Skeletal muscle tissue (tissue), 4 donors: ENCODE data around the gene IGF2BP3. TPM values are rescaled to one million over a fixed set of nuclear protein-coding genes. Genes with fewer than 3 reads are reported as not detected.
"Not testable (repeated sequence)": the region's sequence is repeated elsewhere in the genome, so short reads cannot be mapped to it uniquely, and the experiment has no call there.

ENCODE experiments used
- H3K27ac ChIP-seq: one replicate; pipeline ENCODE4 v1.7.0; 2013; ENCODE audit warnings: mild to moderate bottlenecking, low read depth, low read length, inconsistent platforms
- H3K27me3 ChIP-seq, 3 donors: one replicate each; pipeline ENCODE4 v1.7.0; 2013; ENCODE audit warnings: low read length in 3 of 3; ENCODE audit not compliant: control insufficient read depth in 3 of 3, insufficient read depth in 3 of 3
- H3K36me3 ChIP-seq, 3 donors: one replicate each; pipeline ENCODE4 v1.7.0; 2013; ENCODE audit warnings: low read length in 3 of 3; ENCODE audit not compliant: control insufficient read depth in 3 of 3, insufficient read depth in 3 of 3
- H3K4me1 ChIP-seq, 3 donors: one replicate each; pipeline ENCODE4 v1.7.0; 2013; ENCODE audit warnings: low read length in 3 of 3, mild to moderate bottlenecking in 3 of 3; ENCODE audit not compliant: control insufficient read depth in 3 of 3, insufficient read depth in 3 of 3
- H3K4me3 ChIP-seq, 3 donors: one replicate each; pipeline ENCODE4 v1.7.0; 2013; ENCODE audit warnings: low read length in 3 of 3
- H3K9ac ChIP-seq, 3 donors: one replicate each; pipeline ENCODE4 v1.7.0; 2013; ENCODE audit warnings: low read length in 3 of 3, mild to moderate bottlenecking in 3 of 3, moderate library complexity in 2 of 3, low read depth in 1 of 3
- H3K9me3 ChIP-seq, 3 donors: one replicate each; pipeline ENCODE4 v1.7.0; 2013; ENCODE audit warnings: low read length in 3 of 3; ENCODE audit not compliant: control insufficient read depth in 3 of 3
- total RNA-seq: library from RNA; depleted of rRNA; stranded (reverse); fragments of >200 nt; gene quantifications from one replicate; pipeline ENCODE4 v1.2.3, GENCODE V29; 2014
- donor health status: Osteomylitis.

IGF2BP3 gene
- total RNA-seq, 1 donor from 2014 or later = 59.0 TPM

DNA sequence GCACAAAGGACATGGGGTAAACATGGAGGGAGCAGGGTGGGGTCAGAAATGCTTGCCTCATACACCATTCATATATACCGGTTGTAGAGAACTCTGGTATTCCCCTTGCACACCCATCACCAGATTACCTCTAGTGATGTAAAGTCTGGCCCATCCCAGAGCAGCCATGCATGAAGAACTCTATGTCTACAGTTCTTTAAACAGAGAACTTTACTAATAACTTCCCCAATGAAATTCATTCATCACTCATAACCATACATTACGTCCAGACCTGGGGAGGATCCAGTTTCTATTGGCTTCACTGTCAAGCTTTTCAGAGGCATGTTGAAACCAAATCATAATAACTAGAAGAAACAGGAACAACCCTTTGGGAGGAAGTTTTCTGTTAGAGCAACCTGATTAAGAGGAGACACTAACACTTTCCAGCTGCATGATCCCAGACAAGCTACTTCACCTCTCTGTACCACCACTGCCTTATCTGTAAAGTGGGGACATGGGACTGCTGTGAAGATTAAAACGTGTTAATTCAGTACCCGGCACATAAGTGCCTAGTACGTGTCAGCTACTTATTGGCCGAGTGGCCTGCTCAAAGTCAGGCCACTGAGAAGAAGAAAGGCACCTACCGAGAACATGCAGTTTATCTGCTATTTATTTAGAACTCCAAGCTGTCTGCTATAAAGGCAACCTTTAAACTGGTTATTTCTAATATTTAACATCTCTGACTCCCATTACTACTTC lies 59.7 kb downstream of the IGF2BP3 start:
- Histone ChIP-seq H3K9me3 (no peaks in the 10 kb centered on the region), H3K9ac (no peak overlapping the region), H3K4me3 (no peak overlapping the region), H3K36me3 (no peaks in the 10 kb centered on the region), H3K27ac (no peak overlapping the region), H3K27me3 (no peaks in the 10 kb centered on the region), H3K4me1 (no peaks in the 10 kb centered on the region)

DNA sequence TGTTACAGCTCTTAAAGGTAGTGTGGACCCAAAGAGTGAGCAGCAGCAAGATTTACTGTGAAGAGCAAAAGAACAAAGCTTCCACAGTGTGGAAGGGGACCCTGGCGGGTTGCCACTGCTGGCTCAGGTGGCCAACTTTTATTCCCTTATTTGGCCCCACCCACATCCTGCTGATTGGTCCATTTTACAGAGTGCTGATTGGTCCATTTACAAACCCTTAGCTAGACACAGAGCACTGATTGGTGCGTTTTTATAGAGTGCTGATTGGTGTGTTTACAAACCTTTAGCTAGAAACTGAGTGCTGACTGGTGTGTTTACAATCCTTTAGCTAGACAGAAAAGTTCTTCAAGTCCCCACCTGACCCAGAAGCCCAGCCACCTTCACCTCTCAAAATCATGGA lies 63.7 kb downstream of the IGF2BP3 start:
- H3K4me3 ChIP-seq, H3K4me1 ChIP-seq, H3K9ac ChIP-seq, H3K27me3 ChIP-seq, H3K9me3 ChIP-seq, H3K27ac ChIP-seq, H3K36me3 ChIP-seq: not testable (repeated sequence)

DNA sequence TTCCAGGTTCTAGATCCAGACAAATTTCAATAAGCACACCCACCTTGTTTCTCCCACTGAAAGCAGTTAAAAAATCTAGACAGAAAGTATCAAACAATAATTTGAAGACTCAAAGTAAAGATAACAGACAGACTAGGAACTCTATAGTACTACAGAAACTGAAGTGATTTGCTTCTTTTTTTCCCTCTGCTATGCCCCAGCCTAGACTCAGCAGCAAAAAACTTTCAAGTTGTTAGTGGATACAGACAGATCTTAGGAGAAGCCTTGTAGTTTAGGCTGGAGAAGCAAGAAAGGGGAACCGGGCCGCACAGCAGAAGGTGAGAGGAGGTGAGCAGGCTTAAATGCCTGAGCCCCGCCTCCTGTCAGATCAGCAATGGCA lies 65.1 kb downstream of the IGF2BP3 start:
- Histone ChIP-seq H3K4me1 (no peaks in the 10 kb centered on the region), H3K4me3 (no peak overlapping the region), H3K9ac (no peak overlapping the region), H3K9me3 (no peaks in the 10 kb centered on the region), H3K27ac (no peak overlapping the region), H3K36me3 (no peaks in the 10 kb centered on the region), H3K27me3 (peaks cover 0 to 2% (median 0%) of the 10 kb centered on the region in 3 donors)

DNA sequence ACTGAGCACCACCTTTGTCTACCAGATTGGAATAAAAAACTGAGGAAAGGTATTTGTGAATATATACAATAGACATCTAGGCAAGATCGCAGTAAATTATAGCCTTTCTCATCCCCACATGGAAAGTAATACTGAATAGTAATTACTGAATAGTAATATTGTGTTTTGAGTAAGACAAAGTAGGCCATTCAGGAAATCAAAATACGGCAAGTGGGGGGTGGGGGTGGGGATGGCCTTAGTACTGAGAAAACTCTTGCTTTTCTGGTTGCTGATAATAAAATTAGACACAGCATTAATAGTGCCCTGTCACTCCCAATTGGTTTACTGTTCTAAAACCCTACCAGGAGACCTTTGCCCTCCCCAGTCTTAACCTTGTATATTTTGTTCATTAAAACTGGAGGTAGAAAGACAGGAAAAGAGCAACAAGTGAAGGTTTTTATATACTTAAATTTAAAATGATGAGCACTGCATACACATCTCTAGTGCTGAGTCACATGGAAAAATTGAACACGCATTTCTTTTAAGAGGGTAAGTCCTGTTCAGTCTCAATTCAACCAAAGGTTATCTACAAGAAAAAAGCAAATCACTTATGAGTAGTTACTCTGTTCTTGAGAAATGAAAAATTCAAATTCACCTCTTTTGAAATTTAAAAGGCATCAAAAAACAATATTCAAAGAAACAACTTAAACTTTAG lies 65.6 kb downstream of the IGF2BP3 start:
- Histone ChIP-seq H3K27me3 (peaks cover 0 to 2% (median 0%) of the 10 kb centered on the region in 3 donors), H3K27ac (no peak overlapping the region), H3K9me3 (no peaks in the 10 kb centered on the region), H3K4me3 (no peak overlapping the region), H3K9ac (no peak overlapping the region), H3K4me1 (no peaks in the 10 kb centered on the region), H3K36me3 (no peaks in the 10 kb centered on the region)

DNA sequence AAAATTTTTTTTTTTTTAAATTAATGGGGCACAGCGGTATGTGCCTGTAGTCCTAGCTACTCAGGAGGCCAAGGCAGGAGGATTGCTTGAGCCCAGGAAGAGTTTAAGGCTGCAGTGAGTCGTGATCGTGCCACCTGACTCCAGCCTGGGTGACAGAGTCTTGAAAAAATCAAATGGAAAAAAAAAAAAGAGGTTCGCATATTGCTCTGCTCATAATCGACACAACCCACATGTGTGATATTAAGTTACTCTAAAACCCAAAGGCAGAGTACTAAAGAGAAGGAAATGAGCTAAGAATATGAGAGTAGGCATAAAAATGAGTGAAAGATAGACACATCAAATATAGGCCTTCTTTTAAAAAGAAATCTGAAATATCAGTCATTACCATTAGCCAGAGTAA lies 66.3 kb downstream of the IGF2BP3 start:
- Histone ChIP-seq H3K36me3 (no peaks in the 10 kb centered on the region), H3K4me3 (no peak overlapping the region), H3K9me3 (no peaks in the 10 kb centered on the region), H3K27ac (no peak overlapping the region), H3K27me3 (peaks cover 0 to 2% (median 0%) of the 10 kb centered on the region in 3 donors), H3K9ac (no peak overlapping the region), H3K4me1 (no peaks in the 10 kb centered on the region)

DNA sequence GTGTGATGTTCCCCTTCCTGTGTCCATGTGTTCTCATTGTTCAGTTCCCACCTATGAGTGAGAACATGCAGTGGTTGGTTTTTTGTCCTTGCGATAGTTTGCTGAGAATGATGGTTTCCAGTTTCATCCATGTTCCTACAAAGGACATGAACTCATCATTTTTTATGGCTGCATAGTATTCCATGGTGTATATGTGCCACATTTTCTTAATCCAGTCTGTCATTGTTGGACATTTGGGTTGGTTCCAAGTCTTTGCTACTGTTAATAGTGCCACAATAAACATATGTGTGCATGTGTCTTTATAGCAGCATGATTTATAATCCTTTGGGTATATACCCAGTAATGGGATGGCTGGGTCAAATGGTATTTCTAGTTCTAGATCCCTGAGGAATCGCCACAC lies 72.2 kb downstream of the IGF2BP3 start:
- not testable (repeated sequence) for H3K9me3 ChIP-seq, H3K4me3 ChIP-seq, H3K27me3 ChIP-seq, H3K9ac ChIP-seq, H3K27ac ChIP-seq, H3K36me3 ChIP-seq, H3K4me1 ChIP-seq

DNA sequence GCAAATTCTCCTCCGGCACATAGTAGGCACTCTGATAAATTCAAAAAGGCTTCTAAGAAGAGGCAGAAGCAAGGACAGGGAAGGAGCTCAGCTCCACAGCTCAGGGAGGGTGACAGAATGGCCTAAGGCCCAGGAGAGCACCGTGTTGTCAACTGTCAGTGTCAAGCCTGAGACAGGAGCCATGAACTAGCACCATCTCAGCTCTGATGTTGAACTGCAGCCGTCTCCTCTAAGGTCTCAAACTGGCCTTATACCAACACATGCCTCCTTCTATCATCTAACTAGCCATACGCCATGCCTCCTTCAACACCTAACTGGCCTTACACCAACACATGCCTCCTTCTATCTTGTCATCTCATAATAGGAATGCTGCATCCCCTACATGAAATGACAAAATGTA lies 73.0 kb downstream of the IGF2BP3 start:
- H3K27ac ChIP-seq = no peak overlapping the region
- H3K36me3 ChIP-seq = no peaks in the 10 kb centered on the region
- H3K9me3 ChIP-seq = no peaks in the 10 kb centered on the region
- no peaks in the 10 kb centered on the region for H3K4me1 ChIP-seq
- H3K9ac ChIP-seq = no peak overlapping the region
- H3K4me3 ChIP-seq = no peak overlapping the region
- peaks cover 0 to 2% (median 0%) of the 10 kb centered on the region in 3 donors for H3K27me3 ChIP-seq

DNA sequence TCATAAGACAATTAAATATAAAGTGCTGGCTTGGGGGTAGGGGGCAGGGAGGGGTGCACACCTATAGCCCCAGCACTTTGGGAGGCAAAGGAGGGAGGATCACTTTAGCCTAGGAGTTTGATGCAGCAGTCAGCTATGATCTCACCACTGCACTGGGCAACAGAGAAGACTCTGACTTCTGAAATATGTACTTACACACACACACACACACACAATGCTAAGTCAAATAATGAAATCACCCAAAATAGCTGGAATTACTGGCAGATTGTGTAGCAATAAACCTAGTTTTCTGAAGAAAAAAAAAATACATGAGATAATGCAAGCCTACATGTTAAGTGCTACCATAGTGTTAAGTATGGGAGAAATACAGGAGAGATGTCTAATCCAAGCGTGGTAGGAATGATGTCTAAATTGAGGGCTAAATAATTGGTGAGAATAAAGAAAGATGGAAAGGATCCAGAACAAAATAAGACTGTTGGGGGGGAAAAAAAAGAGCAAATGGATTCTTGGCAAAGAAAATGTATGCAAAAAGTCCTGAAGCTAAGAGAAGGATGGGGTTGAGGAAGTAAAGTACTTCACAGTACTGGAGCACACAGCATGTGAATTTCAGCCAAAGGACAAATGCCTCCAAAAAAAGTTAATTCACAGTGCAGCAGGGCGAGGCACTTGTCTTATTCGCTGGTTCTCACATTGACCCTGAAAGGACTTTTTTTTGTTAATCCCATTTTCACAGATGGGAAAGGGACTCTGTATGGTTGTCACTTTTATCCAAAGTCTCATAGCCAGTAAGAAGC lies 73.9 kb downstream of the IGF2BP3 start:
- peaks cover 0 to 2% (median 0%) of the 10 kb centered on the region in 3 donors for H3K27me3 ChIP-seq
- H3K36me3 ChIP-seq = no peaks in the 10 kb centered on the region
- no peak overlapping the region for H3K27ac ChIP-seq
- no peaks in the 10 kb centered on the region for H3K9me3 ChIP-seq
- H3K4me1 ChIP-seq = no peaks in the 10 kb centered on the region
- H3K9ac ChIP-seq = no peak overlapping the region
- H3K4me3 ChIP-seq = no peak overlapping the region

DNA sequence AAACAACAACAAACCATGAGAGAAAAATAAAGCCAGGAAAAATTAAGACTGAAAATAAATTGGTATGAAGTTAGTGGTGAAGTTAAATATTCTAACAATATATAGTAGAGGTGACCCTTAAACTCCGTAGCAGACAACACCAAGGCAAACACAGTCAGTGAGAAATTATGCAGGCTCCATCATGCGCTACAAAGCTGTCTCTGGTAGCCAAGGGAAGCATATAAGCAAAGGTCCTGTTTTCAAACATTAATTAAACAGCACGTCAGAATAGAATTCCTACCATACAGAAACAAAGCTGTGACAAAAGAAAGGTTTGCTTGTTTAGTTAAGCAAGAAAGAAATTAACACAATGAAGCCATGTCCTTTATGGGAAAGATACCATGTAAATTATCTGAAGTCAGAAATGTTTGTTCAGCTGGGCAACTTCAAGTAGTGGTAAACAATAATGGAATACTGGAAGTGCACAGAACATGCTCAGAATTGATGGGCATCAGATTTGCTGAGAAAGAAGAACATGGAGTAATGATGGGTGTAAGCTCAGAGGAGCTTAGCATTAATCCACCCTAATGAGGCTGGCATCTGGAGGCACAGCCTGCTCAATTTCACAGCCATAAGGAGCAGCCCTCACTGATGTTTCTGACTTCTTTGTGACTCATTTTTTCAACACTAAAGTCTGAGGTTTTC lies 75.7 kb downstream of the IGF2BP3 start:
- no peaks in the 10 kb centered on the region for H3K27me3 ChIP-seq
- no peaks in the 10 kb centered on the region for H3K9me3 ChIP-seq
- no peaks in the 10 kb centered on the region for H3K4me1 ChIP-seq
- no peaks in the 10 kb centered on the region for H3K36me3 ChIP-seq
- H3K27ac ChIP-seq = no peak overlapping the region
- no peak overlapping the region for H3K9ac ChIP-seq
- no peak overlapping the region for H3K4me3 ChIP-seq
